ENCODE results near the gene PTK6.

PTK6 gene

DNA sequence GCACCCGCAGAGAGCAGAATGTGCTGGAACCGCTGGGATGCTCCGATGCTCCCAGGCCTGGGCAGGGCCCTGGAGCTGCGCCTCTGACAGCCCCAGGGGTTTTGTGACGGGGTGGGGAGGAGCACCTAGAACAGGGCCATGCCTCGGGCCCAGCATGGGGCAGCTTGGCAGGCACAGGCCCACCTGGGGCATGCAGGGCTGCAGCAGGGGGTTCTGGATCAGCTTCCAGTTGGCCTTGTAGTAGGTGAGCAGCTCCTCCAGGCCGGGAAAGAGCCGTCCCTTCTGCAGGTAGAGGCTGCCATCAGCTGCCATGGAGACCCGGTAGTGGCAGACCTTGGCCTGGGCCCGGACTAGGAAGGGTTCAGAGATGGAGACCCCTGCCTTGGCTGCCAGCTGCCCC is 6.0 kb upstream of the PTK6 start:
- DNase-seq (ENCODE audit: low spot score): no peak

DNA sequence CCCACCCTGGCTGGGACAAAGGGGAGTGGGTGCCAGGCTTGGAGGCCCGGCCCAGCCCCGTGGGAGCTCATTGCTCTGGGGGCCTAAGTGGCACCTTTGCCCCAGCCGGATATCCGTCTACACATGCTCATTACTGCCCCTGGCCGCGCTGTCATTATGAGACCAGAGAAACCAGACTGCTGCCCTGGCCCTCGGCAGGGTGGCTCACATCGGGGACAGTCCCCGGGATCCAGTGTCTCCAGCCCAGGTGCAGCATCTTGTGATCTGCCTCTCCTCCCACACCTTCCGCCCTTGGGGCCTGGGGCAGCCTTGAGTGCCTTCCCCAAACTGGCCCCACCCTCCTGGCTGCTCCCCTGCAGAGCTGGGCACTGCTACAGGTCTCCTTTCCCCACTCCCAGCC is 5.5 kb upstream of the PTK6 start:
- DNase-seq (ENCODE audit: low spot score): no peak

- DNase-seq (ENCODE audit: low spot score): no peak
Measured at GRCh38 chr20:63542031-63542559, 4.9 kb upstream of the PTK6 start.

- DNase-seq (ENCODE audit: low spot score): no peak
Measured at GRCh38 chr20:63541371-63541770, 4.2 kb upstream of the PTK6 start.

DNA sequence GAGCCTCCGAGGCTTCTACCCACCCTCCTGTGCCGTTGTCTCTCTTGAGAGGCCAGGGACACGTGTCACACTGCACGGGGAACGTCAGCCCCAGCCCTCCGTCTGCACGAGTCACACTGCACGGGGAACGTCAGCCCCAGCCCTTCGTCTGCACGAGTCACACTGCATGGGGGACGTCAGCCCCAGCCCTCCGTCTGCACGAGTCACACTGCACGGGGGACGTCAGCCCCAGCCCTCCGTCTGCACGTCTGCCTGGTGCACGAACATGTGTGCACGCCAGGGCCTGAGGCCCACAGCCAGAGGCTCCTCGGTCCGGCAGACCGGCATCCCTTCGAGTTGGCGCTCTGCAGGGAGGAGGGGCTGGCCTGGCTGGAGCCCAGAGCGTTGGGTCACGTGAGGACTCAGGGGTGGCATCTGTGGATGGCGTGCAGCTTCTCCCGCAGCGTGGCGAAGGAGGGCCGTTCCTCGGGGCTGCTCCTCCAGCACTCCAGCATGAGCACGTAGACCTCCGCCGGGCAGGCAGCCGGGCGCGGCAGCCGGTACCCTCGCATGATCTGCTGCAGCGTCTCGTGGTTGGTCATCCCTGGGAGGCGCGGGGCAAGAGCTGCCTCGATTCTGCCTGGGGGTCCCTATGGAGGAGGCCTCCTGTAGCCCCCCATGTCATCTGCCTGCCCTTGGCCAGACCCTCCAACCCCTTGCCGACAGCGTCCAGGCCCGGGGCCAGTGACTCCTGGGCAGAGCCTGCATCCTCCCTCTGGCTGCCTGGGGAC is 3.4 kb upstream of the PTK6 start:
- no peak for DNase-seq (ENCODE audit: low spot score)

DNA sequence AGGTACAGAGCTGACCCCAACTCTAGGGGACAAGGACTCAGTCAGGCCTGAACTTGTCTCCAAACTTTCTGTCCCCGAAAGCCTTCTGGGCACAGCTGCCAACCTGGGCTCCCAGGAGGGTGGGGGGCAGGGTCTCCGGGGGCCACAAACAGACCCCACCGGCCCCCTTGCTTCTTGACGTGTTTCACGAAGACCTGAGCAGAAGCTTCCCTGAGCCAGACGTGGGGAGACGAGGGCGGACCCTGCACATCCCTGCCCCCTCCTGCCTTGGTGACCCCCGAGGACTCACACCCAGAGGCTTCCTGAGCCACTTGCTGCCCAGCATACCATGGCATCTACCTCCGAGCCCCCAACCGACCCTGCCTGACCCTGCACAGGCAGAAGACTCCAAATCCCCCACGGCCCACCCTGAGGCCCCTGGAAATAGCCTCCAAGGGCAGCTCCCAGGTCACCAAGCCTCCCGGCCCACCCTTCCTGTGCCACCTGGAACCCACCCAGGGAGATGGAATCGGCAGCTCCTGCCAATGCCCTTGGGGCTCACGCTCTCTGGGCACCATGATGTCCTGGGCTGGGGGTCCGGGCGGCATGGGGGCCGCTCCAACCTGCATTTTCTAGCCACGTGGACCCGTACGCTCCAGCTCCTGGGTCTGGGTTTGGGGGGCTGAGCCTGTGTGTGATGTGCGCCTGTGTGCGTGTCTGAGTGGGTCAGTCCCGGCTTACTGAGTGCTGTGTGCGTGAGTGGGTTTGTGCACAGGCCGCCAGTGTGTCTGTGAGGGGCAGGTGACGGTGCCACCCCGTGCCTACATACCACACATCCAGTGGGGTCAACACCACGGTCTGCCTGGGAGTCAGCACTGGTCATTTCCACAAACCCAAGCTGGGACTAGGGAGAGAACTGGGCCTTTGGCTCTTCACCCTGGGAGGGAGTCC is 2.5 kb upstream of the PTK6 start:
- DNase-seq (ENCODE audit: low spot score): no peak

GRCh38 chr20:63539092-63539430 is 1.9 kb upstream of the PTK6 start:
- DNase-seq (ENCODE audit: low spot score): no peak

DNA sequence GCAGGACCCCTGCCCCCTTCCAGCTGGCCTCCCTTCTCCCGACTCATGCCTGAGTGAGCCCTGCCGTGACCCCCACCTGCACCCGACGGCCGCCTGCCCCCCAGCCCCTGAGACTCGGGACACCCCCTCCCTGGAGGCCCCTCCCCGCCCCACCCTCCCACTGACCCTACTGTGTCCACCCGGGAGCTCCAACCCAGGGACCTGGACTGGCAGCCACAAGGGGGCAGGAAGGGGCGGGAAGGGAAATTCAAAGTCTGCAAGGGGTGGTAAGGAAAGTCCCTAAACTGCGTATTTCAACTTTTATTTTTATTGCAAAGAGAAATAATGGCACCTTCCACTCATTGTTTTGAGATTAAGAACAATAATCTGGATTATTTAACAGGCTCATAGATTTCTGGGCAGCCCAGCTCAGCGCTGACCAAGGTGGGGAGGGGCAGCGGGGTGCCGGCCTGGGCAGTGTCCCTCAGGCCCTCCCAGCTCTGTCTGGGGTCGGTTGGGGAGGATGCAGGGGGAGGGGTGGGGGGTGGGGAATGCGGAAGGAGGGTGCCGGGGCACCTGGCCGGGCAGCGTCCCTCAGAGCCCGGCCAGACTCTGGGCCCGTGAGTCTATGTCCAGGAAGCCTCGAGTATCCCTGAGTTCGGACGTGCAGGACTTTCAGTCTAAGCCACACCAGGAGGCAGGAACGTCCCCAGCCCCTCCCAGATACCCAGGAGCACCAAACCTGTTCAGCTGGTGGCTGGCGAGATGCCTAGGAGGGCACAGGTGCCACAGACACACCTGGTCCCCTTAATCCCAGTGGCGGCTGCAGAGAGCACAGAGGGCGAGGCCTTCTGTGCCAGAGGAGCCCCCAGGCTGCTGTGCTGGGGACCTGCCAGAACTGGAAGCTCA is 1.3 kb upstream of the PTK6 start:
- DNase-seq (ENCODE audit: low spot score): peak; percentile 38

- DNase-seq (ENCODE audit: low spot score): peak; percentile 94
Measured at GRCh38 chr20:63537525-63538203, 488 bp upstream of the PTK6 start.

DNA sequence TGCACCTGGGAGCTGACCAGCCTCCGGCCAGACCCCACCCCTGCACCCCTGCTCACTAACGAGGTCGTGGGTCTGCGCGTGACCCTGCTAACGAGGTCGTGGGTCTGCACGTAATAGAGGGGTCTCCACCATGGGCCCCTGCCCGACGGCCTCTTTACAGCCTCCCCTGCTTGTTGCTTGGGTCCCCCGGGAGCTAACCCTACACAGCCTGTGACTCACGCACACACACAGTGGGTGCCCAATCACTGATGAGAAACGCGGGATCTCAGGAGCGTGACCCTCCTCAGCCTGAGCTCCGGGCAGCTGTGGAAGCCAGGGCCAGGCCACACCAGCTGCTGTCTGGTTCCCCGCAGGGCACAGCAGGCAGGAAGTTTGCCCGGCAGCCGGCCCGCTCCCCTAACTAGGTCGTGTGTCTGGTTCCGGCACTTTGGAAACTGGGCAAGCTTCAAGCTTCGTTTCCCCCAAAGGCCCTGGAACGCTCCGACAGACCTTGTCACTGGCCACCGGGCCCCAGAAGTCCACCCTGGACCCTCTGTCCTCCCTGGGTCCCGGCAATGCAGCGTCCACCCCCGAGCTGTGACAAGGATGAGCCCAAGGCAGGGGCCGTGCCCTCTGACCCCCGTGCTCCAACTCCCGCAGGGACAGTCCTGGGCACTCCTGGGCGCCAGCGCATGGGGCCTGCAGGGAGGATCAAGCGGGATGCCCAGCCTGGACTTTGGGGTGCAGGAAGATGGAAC is 767 bp downstream of the PTK6 start:
- no peak for DNase-seq (ENCODE audit: low spot score)

GRCh38 chr20:63534831-63535651 is 2.1 kb downstream of the PTK6 start:
- no peak for DNase-seq (ENCODE audit: low spot score)

GRCh38 chr20:63534427-63534830 is 2.7 kb downstream of the PTK6 start:
- no peak for DNase-seq (ENCODE audit: low spot score)

DNA sequence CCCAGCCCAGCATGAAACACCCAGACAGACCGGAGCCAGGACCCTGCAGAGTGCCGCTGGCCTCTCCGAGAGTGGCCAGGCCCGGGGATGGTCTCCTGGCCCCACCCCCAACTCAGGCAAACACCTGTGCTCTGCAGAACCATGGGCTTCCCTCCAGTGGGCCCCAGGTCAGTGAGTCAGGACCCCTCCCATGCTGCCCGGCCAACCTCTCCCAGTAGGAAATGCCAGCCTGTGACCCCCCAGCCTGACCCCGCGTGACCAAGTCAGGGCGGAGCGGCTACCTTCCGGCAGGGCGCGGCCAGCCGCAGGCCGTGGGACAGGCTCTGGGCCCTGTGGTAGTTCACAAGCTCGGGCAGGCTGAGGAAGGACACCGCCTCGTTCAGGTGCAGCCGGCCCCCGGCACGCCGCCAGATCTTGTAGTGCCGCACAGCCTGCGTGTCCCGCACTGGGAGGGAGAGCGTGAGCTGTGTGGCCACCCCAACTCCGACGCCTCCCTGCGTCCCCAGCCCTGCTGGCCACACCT is 3.2 kb downstream of the PTK6 start:
- no peak for DNase-seq (ENCODE audit: low spot score)

DNA sequence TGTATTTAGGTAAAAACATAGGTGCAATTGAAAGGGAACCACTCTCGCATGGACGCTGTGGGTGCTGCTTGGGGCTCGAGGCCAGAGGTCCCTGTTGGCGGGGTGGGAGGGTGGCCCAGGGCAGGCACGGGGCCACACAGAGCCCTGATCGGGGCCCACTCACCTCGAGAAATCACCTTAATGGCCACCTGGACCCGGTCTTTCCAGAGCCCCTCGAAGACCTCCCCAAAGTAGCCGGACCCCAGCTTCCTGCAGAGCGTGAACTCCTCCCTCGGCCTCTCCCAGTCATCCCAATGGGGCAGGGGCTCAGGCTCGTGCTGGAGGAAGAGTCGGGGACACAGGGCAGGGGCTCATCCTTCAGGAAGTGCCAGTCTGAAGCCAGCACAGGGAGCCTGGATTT is 3.8 kb downstream of the PTK6 start:
- DNase-seq (ENCODE audit: low spot score): no peak

DNA sequence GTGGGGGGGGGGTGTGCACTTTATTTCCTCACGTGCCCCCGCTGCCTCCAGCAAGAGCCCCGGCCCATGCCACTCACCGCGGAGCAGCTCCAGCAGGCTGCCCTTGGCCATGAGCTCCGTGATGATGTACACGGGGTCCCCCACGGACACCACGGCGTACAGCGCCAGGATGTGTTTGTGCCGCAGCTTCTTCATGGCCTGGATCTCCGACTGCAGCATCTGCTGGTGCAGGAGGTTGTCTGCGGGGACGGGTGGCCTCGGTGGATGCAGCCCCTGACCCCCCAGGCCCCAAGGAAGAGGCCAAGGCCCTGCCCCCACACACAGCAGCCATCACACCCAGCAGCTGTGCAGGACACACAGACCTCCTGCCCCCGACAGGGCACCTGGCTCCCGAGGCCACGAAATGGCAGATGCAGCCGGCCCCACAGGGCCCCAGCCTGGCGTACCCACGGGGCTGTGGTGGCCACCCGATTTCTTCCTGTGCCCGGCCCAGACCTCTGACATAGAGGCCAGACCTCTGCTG is 4.7 kb downstream of the PTK6 start:
- no peak for DNase-seq (ENCODE audit: low spot score)

DNA sequence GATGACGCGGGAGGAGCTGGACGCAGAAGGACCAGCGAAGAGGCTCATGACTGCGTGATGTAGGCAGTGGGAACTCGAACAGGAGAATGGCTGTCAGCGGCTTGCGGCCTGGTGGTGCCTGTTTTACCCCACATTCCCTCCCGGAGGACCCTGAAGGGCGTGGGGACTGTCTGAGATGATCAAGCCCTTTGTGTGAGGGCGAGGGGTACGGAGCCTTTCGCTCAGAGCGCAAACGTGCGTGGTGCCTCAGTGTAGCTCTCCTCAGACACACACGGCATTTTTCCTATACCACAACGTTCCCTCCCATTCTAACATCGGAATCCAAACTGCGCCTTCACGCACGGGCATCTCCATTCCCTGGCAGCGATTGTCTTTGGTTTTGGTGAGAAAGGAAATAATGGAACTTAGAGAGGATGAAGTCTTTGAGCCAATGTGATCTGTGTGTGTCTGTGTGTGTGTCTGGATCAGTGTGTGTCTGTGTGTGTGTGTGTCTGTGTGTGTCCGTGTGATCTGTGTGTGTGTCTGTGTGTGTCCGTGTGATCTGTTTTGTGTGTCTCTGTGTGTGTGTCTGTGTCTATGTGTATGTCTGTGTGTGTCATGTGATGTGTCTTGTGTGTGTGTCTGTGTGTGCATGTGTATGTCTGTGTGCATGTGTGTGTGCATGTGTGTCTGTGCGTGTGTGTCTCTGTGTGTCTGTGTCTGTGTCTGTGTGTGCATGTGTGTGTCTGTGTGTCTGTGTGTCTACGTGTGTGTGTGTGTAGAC is 5.3 kb downstream of the PTK6 start:
- DNase-seq (ENCODE audit: low spot score): no peak

DNA sequence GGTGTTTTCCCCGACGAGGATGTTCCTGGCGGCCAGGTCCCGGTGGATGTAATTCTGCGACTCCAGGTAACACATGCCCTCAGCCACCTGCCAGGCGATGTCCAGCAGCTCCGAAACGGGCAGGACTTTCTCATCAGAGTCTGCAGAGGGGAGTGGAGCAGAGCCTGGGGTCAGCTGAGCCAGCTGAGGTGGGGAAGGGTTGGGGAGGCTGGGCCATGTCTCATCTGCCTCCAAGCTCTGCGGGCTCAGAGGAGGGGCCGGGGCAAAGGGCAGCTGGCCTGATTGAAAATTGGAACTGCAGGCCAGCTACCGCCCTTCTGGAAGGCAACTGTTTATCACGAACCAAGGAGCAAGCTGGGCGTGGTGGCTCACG is 6.4 kb downstream of the PTK6 start:
- no peak for DNase-seq (ENCODE audit: low spot score)

DNA sequence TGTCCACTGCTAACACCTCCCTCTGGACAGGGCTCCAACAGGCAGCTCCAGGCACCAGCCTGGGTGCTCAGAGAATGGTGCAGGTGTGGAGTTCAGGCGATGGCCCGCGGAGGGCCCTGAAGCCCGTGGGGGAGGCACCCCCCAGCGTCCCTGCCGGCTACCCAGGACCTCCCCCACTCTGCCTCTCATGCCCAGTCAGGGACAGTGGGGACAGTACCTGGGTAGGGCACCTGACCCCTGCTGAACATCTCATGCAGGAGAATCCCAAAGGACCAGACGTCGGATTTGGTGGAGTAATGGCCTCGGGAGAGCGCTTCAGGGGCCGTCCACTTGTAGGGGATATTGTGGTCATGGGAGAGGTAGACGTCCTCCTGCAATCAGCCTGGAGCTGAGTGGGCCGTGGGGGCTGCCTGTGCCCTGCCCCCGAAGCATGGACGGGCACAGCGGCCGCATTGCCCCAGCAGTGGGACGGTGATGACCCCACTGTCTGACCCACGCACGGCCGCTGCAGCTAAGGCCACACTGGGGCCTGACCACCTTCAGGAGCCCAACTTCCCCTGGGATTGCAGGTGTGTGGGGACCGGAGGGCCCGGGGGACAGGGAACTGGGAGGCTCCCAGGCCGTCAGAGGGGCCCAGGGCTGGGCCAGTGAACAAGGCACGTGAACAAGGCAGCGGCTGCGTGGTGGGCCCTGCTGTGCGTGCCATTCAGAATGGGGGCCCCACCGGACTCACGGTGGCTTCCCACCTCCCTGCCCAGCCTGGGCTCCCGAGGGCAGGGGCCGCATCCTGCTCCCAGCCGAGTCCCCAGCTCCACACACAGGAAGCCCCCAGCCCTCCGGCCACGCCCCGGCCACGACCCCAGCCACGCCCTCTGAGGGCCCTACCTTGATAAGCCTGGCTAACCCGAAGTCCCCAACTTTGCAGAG is 7.1 kb downstream of the PTK6 start:
- no peak for DNase-seq (ENCODE audit: low spot score)

Measured in CD4-positive, alpha-beta T cell treated with Interleukin-6 at 100 ng/mL for 8 hours (primary cell).